NCI-H446 treated with DMSO at 0.1 percent for 48 hours (cell line): Measurements from ENCODE around the gene PDE6G.
"Not testable (repeated sequence)": the region's sequence is repeated elsewhere in the genome, so short reads cannot be mapped to it uniquely, and the experiment has no call there.

Experiments
- DNase-seq: peaks from one replicate; lab custom pipeline; 2025; lab: John Stamatoyannopoulos, UW

The PDE6G gene

DNA sequence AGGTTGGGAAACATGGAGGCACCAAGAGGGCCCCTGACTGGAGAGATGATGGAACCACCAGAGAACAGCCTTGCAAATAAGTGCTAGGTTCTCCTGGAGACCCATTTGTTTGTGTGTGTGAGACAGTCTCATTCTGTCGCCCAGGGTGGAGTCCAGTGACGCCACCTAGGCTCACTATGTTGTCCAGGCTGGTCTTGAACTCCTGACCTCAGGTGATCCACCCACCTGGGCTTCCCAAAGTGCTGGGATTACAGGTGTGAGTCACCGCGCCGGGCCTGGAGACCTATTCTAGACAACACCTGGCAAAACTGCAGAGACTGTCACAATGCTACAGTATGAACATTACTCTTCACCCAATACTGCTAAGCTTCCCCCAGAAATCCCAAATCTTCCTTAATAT is 20.9 kb downstream of the PDE6G start:
- no peak for DNase-seq

- no peak for DNase-seq
Observed at GRCh38 chr17:81631482-81631881, 24.9 kb downstream of the PDE6G start.

GRCh38 chr17:81630274-81630673 is 26.1 kb downstream of the PDE6G start:
- DNase-seq, result no peak

DNA sequence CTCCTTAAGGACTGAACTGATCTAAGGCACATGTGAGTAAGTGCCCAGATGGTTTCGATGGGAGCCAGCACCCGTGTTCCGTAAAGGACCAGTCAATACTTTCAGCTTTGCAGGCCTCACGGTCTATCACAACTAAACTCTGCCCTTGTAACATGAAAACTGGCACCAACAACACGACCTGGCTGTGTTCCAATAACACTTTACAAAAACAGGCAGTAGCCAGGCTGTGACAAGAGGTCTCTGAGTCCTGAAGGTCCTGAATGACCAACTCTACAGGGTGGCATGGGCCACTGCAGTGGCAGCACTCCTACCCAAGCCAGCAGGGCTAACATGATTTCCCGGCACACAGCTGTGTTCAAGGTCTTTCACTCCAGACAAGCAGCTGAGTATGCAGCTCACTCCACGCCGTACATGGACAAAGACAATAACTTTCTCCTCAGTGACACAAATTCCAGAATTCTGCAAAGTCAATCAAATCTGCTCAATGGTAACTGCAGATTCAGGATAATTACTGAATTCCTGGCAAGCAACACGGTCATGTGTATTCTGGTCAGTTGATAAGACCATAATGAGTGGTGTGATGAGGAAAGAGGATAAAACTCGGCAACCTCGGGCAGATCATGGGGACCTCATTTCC is 34.7 kb downstream of the PDE6G start:
- DNase-seq, result no peak

- not testable (repeated sequence) for DNase-seq
Observed at GRCh38 chr17:81618307-81618706, 38.0 kb downstream of the PDE6G start.

- DNase-seq, result no peak
Observed at GRCh38 chr17:81616877-81617276, 39.5 kb downstream of the PDE6G start.

GRCh38 chr17:81615401-81615930 is 40.9 kb downstream of the PDE6G start:
- no peak for DNase-seq

- DNase-seq, result no peak
Observed at GRCh38 chr17:81612172-81612970, 44.0 kb downstream of the PDE6G start.

GRCh38 chr17:81609541-81610311 is 46.6 kb downstream of the PDE6G start:
- no peak for DNase-seq

DNA sequence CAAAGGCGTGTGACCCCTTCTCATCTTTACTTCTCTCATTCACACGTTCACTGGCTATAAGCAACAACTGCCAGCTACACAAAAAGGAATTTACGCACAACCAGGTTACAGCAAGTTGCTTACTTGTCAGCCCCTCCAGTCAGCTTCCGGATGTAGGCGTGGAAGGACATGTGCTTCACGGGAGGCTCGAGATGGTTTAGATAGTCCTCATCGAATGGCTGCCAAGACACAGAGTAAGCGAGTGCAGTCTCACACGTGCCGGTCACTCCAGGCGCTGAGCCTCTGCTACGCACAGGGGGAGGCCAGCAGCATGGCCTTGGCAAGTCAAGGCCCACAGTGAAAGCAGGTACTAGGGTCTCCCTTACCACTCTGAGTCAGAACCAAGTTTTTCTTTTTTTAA is 47.7 kb downstream of the PDE6G start:
- no peak for DNase-seq

DNA sequence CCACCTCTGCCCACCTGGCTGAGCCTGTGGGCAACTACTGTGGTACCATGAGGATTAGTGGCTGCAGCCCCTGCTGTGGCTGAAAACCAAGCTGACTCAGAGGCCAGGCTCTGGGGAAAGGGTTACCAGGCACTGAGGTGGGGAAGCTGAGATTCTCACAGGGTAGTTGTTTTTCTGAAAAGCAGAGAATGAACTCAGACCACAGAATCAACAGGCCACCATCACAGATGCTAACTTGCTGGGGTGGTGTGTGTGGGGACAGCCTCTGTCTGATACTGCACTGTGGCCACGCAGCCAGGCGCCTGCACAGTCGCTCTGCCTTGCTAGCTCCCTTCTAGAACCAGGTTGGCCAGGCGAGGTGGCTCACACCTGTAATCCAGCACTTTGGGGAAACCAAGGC is 48.3 kb downstream of the PDE6G start:
- no peak for DNase-seq

DNA sequence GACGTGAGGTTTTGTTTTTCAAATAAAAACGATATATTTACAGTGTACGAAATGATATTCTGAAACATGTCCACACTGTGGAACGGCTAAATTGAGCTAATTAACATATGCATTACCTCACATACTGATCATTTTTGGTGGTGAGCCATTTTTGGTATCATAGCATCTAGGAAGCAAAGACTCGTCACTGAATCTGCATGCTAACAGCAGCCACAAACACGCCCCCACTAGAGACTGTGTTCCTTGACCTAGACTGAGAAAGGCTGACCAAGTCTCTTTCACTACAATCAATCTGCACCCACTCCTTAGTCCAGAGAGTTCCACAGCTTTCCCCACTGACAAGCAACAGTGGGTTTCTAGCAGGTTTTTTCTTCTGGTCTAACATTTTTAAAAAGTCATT is 48.9 kb downstream of the PDE6G start:
- DNase-seq, result no peak

- no peak for DNase-seq
Observed at GRCh38 chr17:81603846-81604610, 52.3 kb downstream of the PDE6G start.

DNA sequence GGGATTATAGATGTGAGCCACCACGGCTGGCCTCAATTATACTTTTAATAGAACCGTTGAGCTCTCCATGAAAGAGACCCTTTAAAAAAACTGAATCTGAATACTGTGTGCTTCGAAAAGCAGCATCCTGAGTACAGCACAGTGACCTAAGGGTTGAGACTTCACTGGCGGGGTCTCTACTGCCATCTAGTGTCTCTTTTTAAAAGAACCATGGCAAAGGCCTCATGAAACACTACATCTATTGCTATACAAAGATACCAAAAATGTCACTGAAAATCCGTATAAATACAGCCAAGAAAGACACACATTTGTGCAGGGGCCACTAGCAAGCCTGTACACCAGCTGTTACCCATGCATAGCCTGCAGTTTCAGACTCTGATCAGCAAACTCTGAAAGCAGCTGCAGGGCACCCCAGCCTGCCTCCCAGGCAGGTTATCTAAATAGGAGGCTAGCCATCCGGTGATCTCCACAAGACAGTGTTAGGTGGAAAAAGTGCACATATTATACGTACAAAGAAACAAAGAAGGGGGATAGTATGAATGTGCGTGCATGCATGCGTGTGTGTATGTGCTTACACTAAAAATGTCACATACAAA is 54.7 kb downstream of the PDE6G start:
- DNase-seq, result peak; percentile 49
